ENCODE results near the gene SKA3.
"Not testable (repeated sequence)": the region's sequence is repeated elsewhere in the genome, so short reads cannot be mapped to it uniquely, and the experiment has no call there.

The SKA3 gene

DNA sequence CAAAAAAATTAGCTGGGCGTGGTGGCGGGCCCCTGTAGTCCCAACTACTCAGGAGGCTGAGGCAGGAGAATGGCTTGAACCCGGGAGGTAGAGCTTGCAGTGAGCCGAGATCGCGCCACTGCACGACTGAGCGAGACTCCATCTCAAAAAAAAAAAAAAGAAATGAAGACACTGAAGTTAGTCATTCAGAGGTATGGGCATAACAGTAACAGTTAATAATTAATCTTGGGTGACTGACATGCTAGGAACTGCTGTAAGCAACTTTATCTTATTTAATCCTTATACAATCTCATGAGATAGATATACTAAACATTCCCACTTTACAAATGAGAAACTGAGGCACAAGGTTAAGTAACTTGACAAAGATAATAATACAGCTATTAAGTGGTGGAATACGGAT lies 4.9 kb downstream of the SKA3 start:
- DNase-seq, result no peak

DNA sequence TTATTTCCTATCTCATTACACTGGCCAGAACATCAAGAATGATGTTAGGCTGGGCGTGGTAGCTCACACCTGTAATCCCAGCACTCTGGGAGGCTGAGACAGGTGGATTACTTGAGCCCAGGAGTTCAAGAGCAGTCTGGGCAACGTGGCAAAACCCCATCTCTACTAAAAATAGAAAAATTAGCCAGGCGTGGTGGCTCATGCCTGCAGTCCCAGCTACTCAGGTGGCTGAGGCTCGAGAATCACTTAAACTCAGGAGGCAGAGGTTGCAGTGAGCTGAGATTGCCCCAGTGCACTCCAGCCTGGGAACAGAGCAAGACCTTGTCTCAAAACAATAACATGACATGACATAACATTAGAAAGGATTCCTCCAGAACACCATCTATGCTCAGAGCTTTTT lies 10.7 kb downstream of the SKA3 start:
- not testable (repeated sequence) for DNase-seq

DNA sequence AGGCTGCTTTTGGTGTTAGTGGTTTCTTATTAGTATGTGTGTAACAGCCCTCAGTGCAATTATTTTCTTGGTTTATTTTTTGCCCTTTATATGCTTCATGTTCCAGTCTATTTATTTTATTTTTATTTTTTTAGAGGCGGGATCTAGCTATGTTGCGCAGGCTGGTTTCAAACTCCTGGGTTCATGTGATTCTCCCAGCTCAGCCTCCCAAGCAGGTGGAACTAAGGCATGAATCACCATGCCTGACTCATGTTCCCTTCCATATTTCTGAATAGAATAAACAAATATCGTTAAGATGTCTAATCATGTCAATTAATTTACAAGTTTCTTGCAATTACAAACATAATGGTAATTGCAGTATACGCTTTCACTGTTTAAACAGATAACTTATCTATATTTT lies 11.7 kb downstream of the SKA3 start:
- DNase-seq, result no peak

DNA sequence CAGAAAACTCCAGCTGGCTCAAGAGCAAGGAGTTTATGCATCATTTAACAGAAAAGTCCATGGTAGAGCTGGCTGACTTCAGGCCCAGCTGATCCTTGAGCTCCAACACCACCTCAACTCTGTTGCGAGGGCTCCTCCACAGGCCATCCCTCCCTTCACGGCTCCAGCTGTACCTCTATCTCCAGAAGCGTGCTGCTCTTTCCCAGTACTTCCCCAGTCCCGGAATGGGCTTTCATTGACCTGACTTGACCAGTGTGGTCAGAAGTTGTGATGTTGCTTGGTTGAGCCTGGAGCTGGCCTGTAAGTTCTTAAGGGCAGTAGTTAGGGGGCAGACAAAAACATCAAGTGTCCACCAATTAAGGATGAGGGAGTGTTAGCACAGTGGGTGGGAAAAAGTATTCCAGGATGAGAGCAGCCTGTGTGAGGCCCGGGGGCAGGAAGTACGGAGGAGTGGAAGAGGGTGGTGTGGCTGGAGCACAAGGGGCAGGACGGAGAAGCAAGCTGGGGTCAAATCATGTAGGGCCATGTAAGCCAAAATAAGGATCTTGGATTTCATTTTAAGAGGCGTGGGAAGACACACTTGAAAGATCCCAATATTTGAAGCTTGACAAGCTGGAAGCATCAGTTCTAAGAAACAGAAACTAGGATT lies 24.0 kb downstream of the SKA3 start:
- no peak for DNase-seq

DNA sequence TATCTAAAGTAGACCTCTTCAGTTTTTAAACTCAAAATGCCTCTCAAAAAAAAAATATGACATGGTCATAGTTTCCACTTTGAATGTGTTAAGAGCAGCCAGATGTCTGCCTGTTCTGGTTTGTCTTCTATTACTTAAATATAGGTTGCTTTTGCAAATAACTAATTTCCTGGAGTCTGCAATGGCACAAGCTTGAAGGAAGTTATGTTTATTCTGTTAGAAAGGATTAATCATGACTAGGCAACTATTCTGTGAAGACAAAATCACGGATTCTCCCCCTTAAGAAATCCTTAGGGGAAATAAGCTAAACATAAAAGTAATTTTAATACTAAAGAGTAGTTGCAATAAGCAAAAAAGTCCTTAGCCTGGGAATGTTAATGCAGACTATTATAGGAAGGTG lies 26.3 kb downstream of the SKA3 start:
- DNase-seq, result no peak

DNA sequence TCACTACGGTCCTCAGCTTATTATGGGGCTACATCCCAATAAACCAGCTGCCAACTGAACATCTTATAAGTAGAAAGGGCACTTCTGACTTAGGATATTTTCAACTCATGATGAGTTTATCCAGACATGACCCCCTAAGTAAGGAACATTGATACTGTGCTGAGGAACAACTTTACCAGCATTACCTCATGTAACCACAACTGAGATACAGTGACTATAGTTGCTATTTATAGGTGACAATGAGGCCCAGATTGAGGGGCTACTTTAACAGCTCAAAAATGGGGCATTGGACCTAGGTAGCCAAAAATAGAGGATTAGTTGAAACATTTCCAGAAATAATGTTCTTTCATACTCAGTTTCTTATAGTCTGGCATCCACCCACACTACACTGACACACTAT lies 26.8 kb downstream of the SKA3 start:
- DNase-seq, result no peak

DNA sequence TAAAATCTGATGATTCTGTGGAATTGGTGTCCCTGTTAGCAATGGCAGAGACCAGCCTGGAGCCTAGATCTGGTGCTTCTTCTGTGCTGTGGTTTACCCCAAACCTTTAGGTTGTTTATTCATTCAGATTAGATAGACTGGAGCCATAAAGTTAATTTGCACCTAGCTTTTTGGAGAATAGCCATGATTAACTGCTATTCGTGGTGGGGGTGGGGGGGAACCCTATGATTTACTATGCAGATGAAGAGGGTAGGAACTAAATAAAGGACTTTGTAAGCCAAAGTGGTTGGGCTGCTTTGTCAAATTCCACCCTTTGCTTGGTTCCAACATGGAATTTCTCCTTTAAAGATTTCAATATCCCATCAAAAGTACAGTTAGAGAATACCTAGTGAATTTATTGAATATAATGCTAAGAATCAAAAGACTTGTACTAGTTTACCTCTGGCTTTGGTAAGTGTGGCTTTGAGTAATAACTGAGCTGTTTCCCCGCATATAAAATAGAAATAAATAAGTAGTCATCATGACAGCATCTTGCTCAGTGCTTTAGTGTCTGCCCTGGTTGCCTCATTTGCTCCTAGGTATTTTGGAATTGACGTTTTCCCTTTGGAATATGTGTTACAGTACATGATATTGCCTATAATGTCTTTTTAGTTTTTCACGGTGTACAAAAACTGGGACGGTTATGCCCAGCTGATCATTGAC lies 27.6 kb downstream of the SKA3 start:
- no peak for DNase-seq

DNA sequence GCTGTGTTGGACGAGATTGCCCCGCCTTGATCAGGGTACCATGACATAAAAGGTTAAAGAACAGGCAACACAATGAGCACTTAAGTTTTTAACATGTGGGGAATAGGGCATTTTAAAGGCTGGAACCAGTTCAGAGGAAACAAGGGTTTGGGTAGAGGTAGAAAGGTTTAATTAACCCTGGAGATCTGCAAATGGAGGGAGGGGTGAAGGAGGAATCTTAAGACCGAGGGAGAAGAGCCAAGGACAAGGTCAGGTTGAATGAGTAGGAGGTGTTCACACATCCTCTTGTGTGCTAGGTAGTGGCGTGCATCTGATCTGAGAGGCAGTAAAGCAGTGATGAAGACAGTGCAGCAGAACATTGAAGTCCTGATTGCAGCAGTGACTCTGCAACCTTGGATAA lies 28.5 kb downstream of the SKA3 start:
- DNase-seq, result no peak

DNA sequence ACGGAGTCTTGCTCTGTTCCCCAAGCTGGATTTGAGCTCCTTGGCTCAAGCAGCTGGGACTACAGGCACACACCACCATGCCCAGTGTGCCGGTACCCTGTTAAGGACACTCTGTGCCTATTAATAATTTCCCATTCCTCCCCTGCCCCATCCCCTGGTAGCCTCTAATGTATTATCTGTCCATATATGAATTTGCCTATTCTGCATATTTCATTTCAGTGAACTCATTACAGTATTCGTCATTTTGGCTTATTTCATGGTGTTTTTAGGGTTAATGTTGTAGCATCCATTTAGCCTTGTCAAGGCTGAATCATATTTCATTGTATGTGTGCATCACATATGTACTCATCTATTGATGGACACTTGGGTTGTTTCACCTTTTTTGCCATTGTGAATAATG lies 33.6 kb downstream of the SKA3 start:
- no peak for DNase-seq

DNA sequence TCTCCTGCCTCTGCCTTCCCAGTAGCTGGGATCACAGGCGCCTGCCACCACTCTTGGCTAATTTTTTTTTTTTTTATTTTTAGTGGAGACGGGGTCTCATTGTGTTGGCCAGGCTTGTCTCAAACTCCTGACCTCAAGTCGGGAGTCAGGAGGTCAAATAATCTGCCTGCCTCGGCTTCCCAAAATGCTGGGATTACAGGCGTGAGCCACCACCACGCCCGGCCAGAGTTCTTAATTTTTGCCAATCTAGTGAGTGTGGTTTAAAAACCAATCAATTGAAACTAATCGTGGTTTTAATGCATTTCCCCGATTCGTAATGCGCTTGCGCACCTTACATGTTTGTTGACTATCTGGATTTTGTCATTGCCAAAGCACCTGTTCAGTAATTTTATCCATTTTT lies 37.0 kb downstream of the SKA3 start:
- DNase-seq, result no peak

DNA sequence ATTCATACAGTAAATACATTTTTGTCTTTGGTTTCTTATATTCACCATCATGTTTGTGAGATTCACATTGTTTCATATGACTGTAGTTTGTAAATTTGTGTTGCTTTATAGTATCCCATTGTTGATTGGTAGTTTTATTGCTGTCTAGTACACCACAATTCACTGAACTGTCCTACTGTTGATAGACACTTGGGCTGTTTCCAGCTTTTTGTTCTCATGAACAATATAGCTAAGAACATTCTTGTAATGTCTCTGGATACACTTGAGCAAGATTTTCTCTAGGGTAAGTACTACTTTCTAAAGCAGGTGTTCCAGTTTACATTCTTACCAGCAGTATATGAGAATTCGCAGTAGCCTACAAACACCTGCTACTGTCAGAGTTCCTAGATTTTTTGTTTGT lies 37.8 kb downstream of the SKA3 start:
- no peak for DNase-seq

DNA sequence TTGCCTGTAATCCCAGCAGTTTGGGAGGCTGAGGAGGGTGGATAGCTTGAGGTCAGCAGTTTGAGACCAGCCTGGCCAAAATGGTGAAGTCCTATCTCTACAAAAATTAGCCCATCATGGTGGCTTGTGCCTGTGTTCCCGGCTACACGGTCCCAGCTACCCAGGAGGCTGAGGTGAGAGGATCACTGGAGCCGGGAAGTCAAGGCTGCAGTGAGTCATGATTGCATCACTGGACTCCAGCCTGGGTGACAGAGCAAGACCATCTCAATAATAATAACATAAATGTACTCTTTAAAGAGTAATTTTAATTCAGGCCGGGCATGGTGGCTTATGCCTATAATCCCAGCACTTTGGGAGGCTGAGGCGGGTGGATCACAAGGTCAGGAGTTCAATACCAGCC lies 38.7 kb downstream of the SKA3 start:
- DNase-seq, result no peak

DNA sequence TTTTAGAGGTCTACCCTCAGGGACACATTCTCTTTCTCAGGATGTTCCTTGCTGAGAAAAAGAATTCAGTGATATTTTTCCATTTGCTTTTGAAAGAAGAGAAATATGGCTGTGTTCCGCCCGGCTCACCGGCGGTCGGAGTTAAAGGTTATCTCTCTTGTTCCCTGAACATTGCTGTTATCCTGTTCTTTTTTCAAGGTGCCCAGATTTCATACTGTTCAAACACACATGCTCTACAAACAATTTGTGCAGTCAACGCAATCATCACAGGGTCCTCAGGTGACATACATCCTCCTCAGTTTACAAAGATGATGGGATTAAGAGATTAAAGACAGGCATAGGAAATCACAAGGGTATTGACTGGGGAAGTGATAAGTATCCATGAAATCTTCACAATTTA lies 40.5 kb downstream of the SKA3 start:
- not testable (repeated sequence) for DNase-seq

DNA sequence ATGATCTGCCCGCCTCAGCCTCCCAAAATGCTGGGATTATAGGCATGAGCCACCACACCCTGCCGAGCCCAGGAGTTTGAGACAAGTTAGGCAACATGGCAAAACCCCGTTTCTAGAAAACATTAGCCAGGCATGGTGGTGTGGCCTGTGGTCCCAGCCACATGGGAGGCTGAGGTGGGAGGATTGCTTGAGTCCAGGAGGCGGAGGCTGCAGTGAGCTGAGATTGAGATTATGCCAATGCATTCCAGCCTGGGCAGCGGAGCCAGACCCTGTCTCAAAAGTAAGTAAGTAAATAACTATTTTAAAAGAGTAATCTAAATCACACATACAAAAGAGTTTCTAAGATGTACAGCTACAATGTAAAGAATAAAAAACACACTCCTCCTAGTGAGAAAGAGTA lies 41.9 kb downstream of the SKA3 start:
- DNase-seq, result no peak

DNA sequence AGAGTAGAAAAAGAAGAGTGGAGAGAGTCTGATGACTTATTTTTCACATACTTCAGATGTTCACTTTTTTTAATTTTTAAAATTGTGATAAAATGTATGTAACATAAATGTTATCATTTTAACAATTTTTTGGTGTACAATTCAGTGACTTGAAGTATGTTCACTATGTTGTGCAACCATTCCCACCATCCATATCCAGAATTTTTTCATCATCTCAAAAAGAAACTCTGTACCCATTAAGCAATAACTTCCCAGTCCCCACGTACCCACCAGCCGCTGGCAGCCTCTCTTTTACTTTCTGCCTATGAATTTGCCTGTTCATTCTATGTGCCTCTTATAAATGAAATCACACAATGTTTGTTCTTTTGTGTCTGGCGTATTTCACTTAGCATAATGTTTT lies 43.3 kb downstream of the SKA3 start:
- no peak for DNase-seq

DNA sequence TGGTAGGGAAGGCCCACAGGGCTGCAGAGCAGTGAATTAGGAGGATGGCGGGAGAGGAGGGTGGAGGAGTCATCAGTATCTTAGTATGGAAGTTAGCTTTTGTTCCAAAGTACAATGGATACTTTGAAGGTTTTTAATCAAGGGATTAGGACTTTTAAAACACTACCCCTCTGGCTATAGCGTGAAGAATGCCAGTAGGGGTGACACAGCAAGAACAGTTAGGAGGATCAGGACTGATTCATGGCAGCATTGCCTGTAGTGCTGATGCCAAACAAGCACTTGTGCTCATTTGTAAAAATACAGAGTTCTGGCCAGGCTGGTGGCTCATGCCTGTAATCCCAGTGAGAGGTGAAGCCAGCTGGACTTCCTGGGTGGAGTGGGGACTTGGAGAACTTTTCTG lies 46.2 kb downstream of the SKA3 start:
- no peak for DNase-seq

DNA sequence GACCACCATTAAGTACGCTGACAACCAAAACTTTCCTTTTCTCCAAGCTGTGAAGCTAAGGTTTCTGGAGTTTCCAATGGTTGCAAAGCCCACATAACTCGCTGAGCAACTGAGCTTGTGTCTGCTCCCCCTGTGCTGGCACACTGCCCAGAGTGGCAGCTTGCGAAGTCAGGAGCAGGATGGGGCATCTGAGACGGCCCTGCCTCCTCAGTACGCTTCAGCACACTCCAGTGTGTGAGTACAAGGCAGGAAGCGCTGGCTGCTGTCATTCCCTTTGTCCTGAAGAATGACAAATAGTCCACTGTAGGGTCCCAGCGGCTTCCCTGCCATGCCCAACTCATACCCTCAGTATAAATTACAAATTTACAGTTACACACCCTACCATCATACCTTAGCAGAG lies 51.5 kb downstream of the SKA3 start:
- DNase-seq, result no peak

DNA sequence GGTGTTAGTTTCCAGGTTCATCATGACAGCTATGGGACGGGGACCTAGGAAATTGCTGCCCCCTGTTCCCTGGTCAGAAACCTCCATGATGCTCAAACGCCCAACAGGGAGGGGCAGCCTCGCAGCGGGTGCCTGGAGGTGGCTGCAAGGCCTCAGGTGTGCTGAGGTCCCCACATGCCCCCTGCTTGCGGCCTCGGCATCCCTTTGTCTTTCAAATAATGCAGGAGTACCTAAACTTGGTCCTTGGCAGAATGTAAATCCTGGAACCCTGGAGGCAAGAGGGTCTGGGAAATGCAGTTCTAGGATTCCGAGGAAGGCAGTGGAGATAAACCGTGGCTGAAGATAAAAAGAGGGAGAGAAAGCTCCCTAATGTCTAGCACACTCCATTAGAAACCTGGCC lies 52.4 kb downstream of the SKA3 start:
- DNase-seq, result no peak

DNA sequence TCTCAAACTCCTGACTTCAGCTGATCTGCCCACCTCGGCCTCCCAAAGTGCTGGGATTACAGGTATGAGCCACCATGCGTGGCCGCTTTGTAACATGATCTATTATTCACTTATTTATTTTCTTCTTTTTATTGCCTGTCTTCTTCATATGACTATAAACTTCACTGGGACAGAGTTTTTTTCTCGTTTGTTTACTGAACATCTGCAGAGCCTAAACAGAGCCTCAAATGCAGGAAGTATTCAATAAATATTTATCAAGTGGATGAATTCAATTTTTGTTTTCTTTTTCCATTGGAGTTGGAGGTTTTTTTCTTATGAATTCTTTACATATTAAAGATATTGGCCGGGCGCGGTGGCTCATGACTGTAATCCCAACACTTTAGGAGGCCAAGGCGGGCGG lies 54.7 kb downstream of the SKA3 start:
- no peak for DNase-seq

DNA sequence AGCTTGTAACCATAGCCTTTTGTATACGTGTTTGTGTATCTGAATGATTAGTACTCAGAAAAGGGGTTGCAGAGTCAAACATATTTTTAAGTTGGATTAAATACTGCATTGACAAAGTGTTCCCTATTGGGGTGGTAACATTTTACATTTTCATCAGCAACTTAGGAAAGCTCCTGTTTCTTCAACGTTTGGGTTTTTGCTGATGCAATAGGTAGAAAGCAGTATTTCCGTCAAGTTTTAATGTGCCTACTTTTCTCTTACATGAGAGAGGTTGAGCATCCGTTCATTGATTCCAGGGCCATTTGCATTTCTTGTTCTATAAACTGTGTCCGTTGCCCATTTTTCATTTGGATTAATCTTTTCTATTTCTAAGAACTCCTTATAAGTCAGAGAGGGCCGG lies 56.2 kb downstream of the SKA3 start:
- DNase-seq, result no peak

DNA sequence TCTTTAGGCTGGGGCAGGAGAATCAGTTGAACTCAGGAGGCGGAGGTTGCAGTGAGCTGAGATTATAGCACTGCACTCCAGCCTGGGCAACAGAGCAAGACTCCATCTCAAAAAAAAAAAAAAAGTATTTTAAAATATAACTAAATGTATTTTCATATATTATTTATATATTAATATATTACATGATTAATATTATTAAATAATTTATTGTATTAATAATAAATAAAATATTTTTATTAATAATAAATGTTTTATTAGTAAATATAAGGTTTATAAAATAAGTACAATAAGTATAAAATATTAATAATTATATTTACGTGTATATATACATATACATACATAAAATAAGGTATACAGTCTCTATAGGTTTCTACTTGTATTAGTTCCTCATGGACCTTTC lies 56.8 kb downstream of the SKA3 start:
- DNase-seq, result no peak

DNA sequence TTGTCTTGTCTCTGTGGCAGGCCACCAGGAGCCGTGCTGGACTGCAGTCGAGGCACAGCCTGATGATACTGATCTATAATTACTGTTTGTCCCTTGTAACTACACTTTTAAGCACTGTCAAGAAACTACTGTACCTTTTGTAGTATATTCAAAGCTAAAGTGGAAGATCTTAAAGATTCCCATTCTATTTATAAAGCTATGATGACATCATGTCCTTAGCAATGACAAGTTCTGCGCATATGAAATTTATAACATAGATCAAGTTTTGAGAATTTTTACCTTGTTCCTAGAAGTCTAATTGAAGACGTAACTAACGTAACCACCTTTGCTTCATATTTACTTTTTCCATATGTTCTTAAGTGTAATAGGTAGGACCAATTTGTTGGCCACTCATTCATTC lies 58.2 kb downstream of the SKA3 start:
- no peak for DNase-seq

DNA sequence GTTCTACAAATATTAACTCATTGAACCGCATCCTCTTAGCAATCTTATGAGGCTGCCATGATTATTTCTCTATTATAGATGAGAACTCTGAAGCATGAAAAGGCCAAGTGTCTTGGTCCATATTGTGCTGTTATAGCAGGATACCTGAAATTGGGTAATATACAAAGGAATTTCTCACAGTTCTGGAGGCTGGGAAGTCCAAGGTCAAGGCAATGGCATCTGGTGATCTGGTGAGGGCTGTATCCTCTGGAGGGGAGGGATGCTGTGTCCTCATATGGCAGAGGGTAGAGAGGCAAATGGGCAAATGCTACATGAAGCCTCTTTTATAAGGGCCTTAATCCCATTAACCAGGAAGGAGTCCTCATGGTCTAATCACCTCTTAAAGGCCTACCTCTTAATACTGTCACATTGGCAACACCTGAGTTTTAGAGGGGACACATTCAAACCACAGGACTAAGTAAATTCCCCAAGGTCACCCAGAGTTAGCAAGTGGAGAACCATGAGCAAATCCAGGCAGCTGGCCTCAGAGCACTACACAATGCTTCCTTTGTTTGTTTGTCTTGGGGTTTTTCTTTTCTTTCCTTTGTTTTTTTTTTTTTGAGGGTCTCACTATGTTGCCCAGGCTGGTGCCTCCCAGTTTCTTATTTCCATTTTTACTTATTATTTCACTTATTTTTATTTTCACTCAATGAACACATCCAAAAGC lies 59.1 kb downstream of the SKA3 start:
- no peak for DNase-seq

All from nucleus accumbens (tissue), 56 donors.